Mesendoderm (in vitro differentiated cells): Measurements from ENCODE around the gene MMRN1.

ENCODE experiments used
- DNase-seq: peaks from one replicate; pipeline ENCODE4 v3.0.0; 2013
- H2AK5ac ChIP-seq: 2 replicates; pipeline ENCODE4 v1.6.1; 2013; ENCODE audit warnings: low read length, inconsistent platforms
- H2BK120ac ChIP-seq: 2 replicates; pipeline ENCODE4 v1.6.1; 2013; ENCODE audit warnings: low read depth, mild to moderate bottlenecking, low read length, moderate library complexity, mixed read lengths
- H2BK15ac ChIP-seq: replicated peaks from 2 replicates; pipeline ENCODE4 v1.6.1; 2013; ENCODE audit warnings: low read depth, mild to moderate bottlenecking, moderate library complexity
- H2BK5ac ChIP-seq: 2 replicates; pipeline ENCODE4 v1.6.1; 2013; ENCODE audit warnings: low read length, inconsistent platforms
- H3K18ac ChIP-seq: 2 replicates; pipeline ENCODE4 v1.6.1; 2013; ENCODE audit warnings: mild to moderate bottlenecking, low read length, mixed read lengths
- H3K23ac ChIP-seq: one replicate; pipeline ENCODE4 v1.6.1; 2013; ENCODE audit warnings: low read length
- H3K27ac ChIP-seq: 2 replicates; pipeline ENCODE4 v1.5.1; 2013; ENCODE audit warnings: low read depth, mild to moderate bottlenecking, inconsistent platforms, low read length, moderate library complexity
- H3K27me3 ChIP-seq: 2 replicates; pipeline ENCODE4 v1.6.1; 2013; ENCODE audit warnings: low read length, control low read depth, mild to moderate bottlenecking, inconsistent platforms; ENCODE audit not compliant: insufficient read depth, poor library complexity
- H3K36me3 ChIP-seq: 2 replicates; pipeline ENCODE4 v1.6.1; 2013; ENCODE audit warnings: low read length, inconsistent platforms; ENCODE audit not compliant: control insufficient read depth, insufficient read depth
- H3K4ac ChIP-seq: one replicate; pipeline ENCODE4 v1.6.1; 2013; ENCODE audit warnings: low read depth, mild to moderate bottlenecking, low read length, moderate library complexity
- H3K4me1 ChIP-seq: 2 replicates; pipeline ENCODE4 v1.6.1; 2013; ENCODE audit warnings: low read depth, low read length, inconsistent platforms; ENCODE audit not compliant: control insufficient read depth
- H3K4me2 ChIP-seq: 2 replicates; pipeline ENCODE4 v1.6.1; 2013; ENCODE audit warnings: low read length
- H3K4me3 ChIP-seq: 2 replicates; pipeline ENCODE4 v1.5.1; 2013; ENCODE audit warnings: mild to moderate bottlenecking, low read length
- H3K56ac ChIP-seq: one replicate; pipeline ENCODE4 v1.6.1; 2013; ENCODE audit warnings: low read length
- H3K79me1 ChIP-seq: 2 replicates; pipeline ENCODE4 v1.6.1; 2013; ENCODE audit warnings: low read length, inconsistent platforms
- H3K79me2 ChIP-seq: 2 replicates; pipeline ENCODE4 v1.6.1; 2013; ENCODE audit warnings: mild to moderate bottlenecking, low read length; ENCODE audit not compliant: control insufficient read depth, insufficient read depth
- H3K9ac ChIP-seq: 2 replicates; pipeline ENCODE4 v1.6.1; 2013; ENCODE audit warnings: low read length, inconsistent platforms
- H4K5ac ChIP-seq: one replicate; pipeline ENCODE4 v1.6.1; 2013; ENCODE audit warnings: low read length
- H4K8ac ChIP-seq: one replicate; pipeline ENCODE4 v1.6.1; 2013; ENCODE audit warnings: low read depth, mild to moderate bottlenecking, control low read depth, low read length, moderate library complexity
- WGBS: extraction: QIAGEN DNeasy Blood & Tissue Kit; methylation state at CpG from one replicate; pipeline ENCODE4 v1.1.7; 2013; ENCODE audit warnings: low lambda C conversion rate, missing lambda C conversion rate; ENCODE audit not compliant: insufficient coverage; ENCODE audit errors: extremely low coverage; 5-methylcytosine and 5-hydroxymethylcytosine counted together

MMRN1 gene

DNA sequence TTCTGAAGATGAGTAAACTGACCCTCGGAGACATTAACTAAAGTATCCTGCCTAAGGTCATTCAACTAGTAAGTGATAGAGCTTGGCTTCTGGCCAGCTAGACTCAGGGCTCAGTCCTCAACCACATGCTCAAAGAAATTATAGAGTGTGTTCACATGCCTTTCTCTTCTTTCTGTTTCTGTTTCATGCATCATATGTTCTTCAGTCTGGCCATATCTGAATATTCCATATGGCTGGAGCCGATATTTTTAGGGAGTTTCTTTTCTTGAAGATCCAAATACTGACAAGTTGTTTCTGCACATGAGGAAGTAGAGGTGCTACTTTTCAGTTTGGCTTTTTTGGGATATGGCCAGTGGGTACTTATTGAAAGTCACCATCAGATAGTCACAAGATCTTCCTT is 44.9 kb downstream of the MMRN1 start:
- no peak overlapping the region for H3K27ac ChIP-seq
- DNase-seq: no peak
- no peak overlapping the region for H3K4me2 ChIP-seq
- H3K79me2 ChIP-seq: no peaks in the 10 kb centered on the region
- H3K9ac ChIP-seq: no peak overlapping the region
- no peaks in the 10 kb centered on the region for H3K36me3 ChIP-seq
- H3K18ac ChIP-seq: no peak overlapping the region
- H2BK15ac ChIP-seq: no peak overlapping the region
- H3K56ac ChIP-seq: no peak overlapping the region
- H3K27me3 ChIP-seq: no peaks in the 10 kb centered on the region
- no peak overlapping the region for H3K4me3 ChIP-seq
- no peak overlapping the region for H2BK120ac ChIP-seq
- no CpG with 5 or more reads among the region's 2 CpGs for WGBS
- no peak overlapping the region for H3K4ac ChIP-seq
- H2BK5ac ChIP-seq: no peak overlapping the region
- no peak overlapping the region for H2AK5ac ChIP-seq
- no peaks in the 10 kb centered on the region for H3K4me1 ChIP-seq
- H4K8ac ChIP-seq: no peak overlapping the region
- no peak overlapping the region for H3K23ac ChIP-seq
- H4K5ac ChIP-seq: no peak overlapping the region
- no peaks in the 10 kb centered on the region for H3K79me1 ChIP-seq

- H3K9ac ChIP-seq: no peak overlapping the region
- H3K56ac ChIP-seq: no peak overlapping the region
- DNase-seq: no peak
- no peaks in the 10 kb centered on the region for H3K79me2 ChIP-seq
- no peak overlapping the region for H3K4me2 ChIP-seq
- H4K8ac ChIP-seq: no peak overlapping the region
- H4K5ac ChIP-seq: no peak overlapping the region
- H3K4ac ChIP-seq: no peak overlapping the region
- no peak overlapping the region for H3K27ac ChIP-seq
- H2BK15ac ChIP-seq: no peak overlapping the region
- no peaks in the 10 kb centered on the region for H3K4me1 ChIP-seq
- no peaks in the 10 kb centered on the region for H3K27me3 ChIP-seq
- H3K23ac ChIP-seq: no peak overlapping the region
- H2AK5ac ChIP-seq: no peak overlapping the region
- no peak overlapping the region for H3K18ac ChIP-seq
- H3K4me3 ChIP-seq: no peak overlapping the region
- no peaks in the 10 kb centered on the region for H3K36me3 ChIP-seq
- no peak overlapping the region for H2BK120ac ChIP-seq
- no peak overlapping the region for H2BK5ac ChIP-seq
- no peaks in the 10 kb centered on the region for H3K79me1 ChIP-seq
These were observed 45.3 kb downstream of the MMRN1 start for GRCh38 chr4:89939994-89940393.

DNA sequence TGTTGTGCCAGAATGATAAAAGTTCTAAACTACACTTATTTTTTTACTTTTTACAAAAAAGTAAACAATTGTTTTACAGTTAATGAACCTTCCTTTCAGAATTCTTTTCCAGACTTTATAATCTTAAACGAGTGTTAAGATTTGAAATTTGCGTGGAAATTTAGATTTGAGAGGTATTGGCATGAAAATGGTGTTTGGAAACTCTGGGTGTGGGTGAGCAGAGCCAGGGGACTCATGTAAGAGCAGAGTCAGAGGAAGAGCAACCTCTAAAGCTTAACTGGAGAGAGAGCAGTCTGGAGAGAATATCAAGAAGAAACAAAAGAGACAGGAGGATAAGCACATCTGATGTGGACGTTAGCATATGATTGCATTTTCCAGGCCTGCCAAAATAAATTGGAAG is 48.2 kb downstream of the MMRN1 start:
- Histone ChIP-seq H3K4me2 (no peak overlapping the region), H3K56ac (no peak overlapping the region), H3K4me1 (no peaks in the 10 kb centered on the region), H3K4ac (no peak overlapping the region), H2BK120ac (no peak overlapping the region), H3K27me3 (no peaks in the 10 kb centered on the region), H2BK5ac (no peak overlapping the region), H3K4me3 (no peak overlapping the region), H3K18ac (no peak overlapping the region), H2BK15ac (no peak overlapping the region), H2AK5ac (no peak overlapping the region), H4K8ac (no peak overlapping the region), H3K9ac (no peak overlapping the region), H3K79me1 (no peaks in the 10 kb centered on the region), H3K79me2 (no peaks in the 10 kb centered on the region), H3K36me3 (no peaks in the 10 kb centered on the region), H3K27ac (no peak overlapping the region), H3K23ac (no peak overlapping the region), H4K5ac (no peak overlapping the region)
- 100% methylated on average over 2 of the region's 3 CpGs for WGBS
- DNase-seq: no peak

DNA sequence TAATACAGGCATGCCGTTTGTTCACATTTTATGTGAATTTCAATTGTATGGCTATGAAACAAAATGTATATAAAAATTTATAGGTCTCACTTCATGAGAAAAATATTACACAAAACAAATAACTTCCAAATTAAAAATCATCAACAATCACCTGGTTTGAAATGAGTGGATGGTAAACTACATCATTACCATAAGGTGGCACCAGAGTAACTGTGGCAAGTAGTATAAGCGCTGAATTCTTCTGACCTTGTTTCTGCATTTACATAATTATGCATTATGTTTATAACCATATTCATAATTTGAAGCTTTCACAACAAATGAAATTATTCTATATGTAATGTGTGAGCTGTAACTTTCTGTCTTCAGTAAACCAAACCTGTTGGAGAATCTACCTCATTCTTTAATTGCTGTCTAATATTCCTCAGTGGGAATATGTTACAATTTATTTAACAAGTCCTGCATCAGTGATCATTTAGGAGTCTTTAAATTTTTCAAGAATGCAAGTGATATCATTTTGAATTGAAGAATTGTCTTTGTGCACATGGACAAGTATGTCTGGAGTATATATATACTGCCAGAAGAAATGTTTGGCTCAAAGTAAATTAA is 55.2 kb downstream of the MMRN1 start:
- Histone ChIP-seq H3K79me1 (no peaks in the 10 kb centered on the region), H2BK15ac (no peak overlapping the region), H3K4ac (no peak overlapping the region), H3K4me2 (no peak overlapping the region), H3K56ac (no peak overlapping the region), H4K8ac (no peak overlapping the region), H3K36me3 (no peaks in the 10 kb centered on the region), H3K4me1 (no peaks in the 10 kb centered on the region), H3K23ac (no peak overlapping the region), H3K27me3 (no peaks in the 10 kb centered on the region), H4K5ac (no peak overlapping the region), H3K18ac (no peak overlapping the region), H2BK5ac (no peak overlapping the region), H3K27ac (no peak overlapping the region), H3K4me3 (no peak overlapping the region), H2AK5ac (no peak overlapping the region), H2BK120ac (no peak overlapping the region), H3K79me2 (no peaks in the 10 kb centered on the region), H3K9ac (no peak overlapping the region)
- no peak for DNase-seq
- WGBS: no CpG with 5 or more reads among the region's 2 CpGs

- DNase-seq: no peak
- Histone ChIP-seq H2BK120ac (no peak overlapping the region), H3K4me2 (no peak overlapping the region), H3K27ac (no peak overlapping the region), H3K36me3 (no peaks in the 10 kb centered on the region), H2AK5ac (no peak overlapping the region), H3K79me2 (no peaks in the 10 kb centered on the region), H3K79me1 (no peaks in the 10 kb centered on the region), H4K8ac (no peak overlapping the region), H3K56ac (no peak overlapping the region), H3K23ac (no peak overlapping the region), H2BK15ac (no peak overlapping the region), H4K5ac (no peak overlapping the region), H3K4me3 (no peak overlapping the region), H3K4me1 (no peaks in the 10 kb centered on the region), H2BK5ac (no peak overlapping the region), H3K18ac (no peak overlapping the region), H3K9ac (no peak overlapping the region), H3K4ac (no peak overlapping the region), H3K27me3 (no peaks in the 10 kb centered on the region)
- no CpG with 5 or more reads among the region's 3 CpGs for WGBS
These were observed 57.8 kb downstream of the MMRN1 start for GRCh38 chr4:89952458-89952857.

DNA sequence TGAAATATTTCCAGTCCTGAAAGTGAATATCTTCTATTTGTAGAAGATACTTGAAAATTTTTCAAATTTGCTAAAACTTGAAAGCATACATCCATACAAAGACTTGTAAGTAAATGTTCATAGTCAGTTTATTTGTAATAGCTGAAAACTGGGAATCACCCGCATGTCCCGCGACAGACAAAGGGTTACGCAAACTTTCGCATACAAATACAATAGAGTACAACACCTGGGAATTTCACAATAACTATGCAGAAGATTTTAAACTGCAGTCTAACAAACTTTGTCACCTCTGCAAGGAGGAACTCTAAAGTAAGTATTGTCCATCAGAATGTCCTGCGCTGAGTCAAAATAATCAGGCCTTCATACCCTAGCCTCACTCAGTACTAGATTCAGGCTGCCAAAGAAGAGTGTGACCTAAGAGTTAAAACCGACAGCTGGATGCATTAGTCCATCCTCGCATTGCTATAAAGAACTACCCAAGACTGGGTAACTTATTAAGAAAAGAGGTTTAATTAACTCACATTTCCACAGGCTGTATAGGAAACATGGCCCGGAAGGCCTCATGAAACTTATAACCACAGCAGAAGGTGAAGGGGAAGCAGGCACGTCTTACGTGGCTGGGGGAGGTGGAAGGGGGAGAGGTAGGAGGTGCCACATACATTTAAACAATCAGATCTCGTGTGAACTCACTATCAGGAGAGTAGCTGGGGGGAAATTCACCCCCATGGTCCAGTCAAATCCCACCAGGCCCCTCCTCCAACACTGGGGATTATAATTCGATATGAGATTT is 60.4 kb downstream of the MMRN1 start:
- Histone ChIP-seq H3K4ac (no peak overlapping the region), H2BK15ac (peak overlapping the region; percentile 74), H3K36me3 (no peaks in the 10 kb centered on the region), H3K23ac (no peak overlapping the region), H3K79me2 (no peaks in the 10 kb centered on the region), H2BK5ac (no peak overlapping the region), H3K9ac (no peak overlapping the region), H3K79me1 (no peaks in the 10 kb centered on the region), H3K4me2 (no peak overlapping the region), H2BK120ac (no peak overlapping the region), H3K18ac (no peak overlapping the region), H2AK5ac (no peak overlapping the region), H4K8ac (no peak overlapping the region), H4K5ac (no peak overlapping the region), H3K4me1 (no peaks in the 10 kb centered on the region), H3K56ac (no peak overlapping the region), H3K27ac (no peak overlapping the region), H3K4me3 (no peak overlapping the region), H3K27me3 (no peaks in the 10 kb centered on the region)
- no peak for DNase-seq
- WGBS: no CpG with 5 or more reads among the region's 13 CpGs
